D341Med (cell line): ENCODE results near the gene GDF10.

ENCODE experiments used
- DNase-seq: peaks from one replicate; pipeline ENCODE4 v3.0.0; 2012; ENCODE audit warnings: low spot score

GDF10 gene

GRCh38 chr10:47269294-47269693 lies 30.7 kb upstream of the GDF10 start:
- no peak for DNase-seq

- DNase-seq = no peak
Measured at GRCh38 chr10:47276071-47276470, 23.9 kb upstream of the GDF10 start.

GRCh38 chr10:47276576-47277351 lies 23.2 kb upstream of the GDF10 start:
- DNase-seq = no peak

- no peak for DNase-seq
Measured at GRCh38 chr10:47277352-47278151, 22.4 kb upstream of the GDF10 start.

- DNase-seq = no peak
Measured at GRCh38 chr10:47278152-47278473, 21.9 kb upstream of the GDF10 start.

GRCh38 chr10:47278720-47279119 lies 21.3 kb upstream of the GDF10 start:
- DNase-seq = no peak

- no peak for DNase-seq
Measured at GRCh38 chr10:47279276-47279675, 20.7 kb upstream of the GDF10 start.

GRCh38 chr10:47282005-47282656 lies 17.9 kb upstream of the GDF10 start:
- no peak for DNase-seq

- no peak for DNase-seq
Measured at GRCh38 chr10:47282657-47283018, 17.4 kb upstream of the GDF10 start.

- DNase-seq = no peak
Measured at GRCh38 chr10:47283101-47283630, 16.8 kb upstream of the GDF10 start.

- no peak for DNase-seq
Measured at GRCh38 chr10:47283848-47284247, 16.1 kb upstream of the GDF10 start.

GRCh38 chr10:47285381-47286115 lies 14.4 kb upstream of the GDF10 start:
- DNase-seq = no peak

GRCh38 chr10:47286116-47286505 lies 13.9 kb upstream of the GDF10 start:
- no peak for DNase-seq

GRCh38 chr10:47286591-47287315 lies 13.2 kb upstream of the GDF10 start:
- DNase-seq = no peak

GRCh38 chr10:47287365-47287802 lies 12.6 kb upstream of the GDF10 start:
- no peak for DNase-seq

- no peak for DNase-seq
Measured at GRCh38 chr10:47287805-47288204, 12.2 kb upstream of the GDF10 start.

GRCh38 chr10:47288236-47288635 lies 11.8 kb upstream of the GDF10 start:
- DNase-seq = no peak

GRCh38 chr10:47288916-47289495 lies 11.0 kb upstream of the GDF10 start:
- no peak for DNase-seq

GRCh38 chr10:47289921-47290320 lies 10.1 kb upstream of the GDF10 start:
- DNase-seq = no peak

- DNase-seq = no peak
Measured at GRCh38 chr10:47290338-47290737, 9.7 kb upstream of the GDF10 start.

- DNase-seq = no peak
Measured at GRCh38 chr10:47291682-47292081, 8.3 kb upstream of the GDF10 start.
